GM18508 (cell line): ENCODE measurements around the gene NT5C2.
"Not testable (repeated sequence)": the region's sequence is repeated elsewhere in the genome, so short reads cannot be mapped to it uniquely, and the experiment has no call there.

Source experiments
- ATAC-seq: cut with Tn5 transposase; IDR thresholded peaks from one replicate; pipeline ENCODE4 v1.9.1; 2021; ENCODE audit warnings: moderate number of reproducible peaks; ENCODE audit not compliant: insufficient read depth, unreplicated experiment

Gene NT5C2

GRCh38 chr10:103067099-103067477 lies 126.0 kb downstream of the NT5C2 start:
- ATAC-seq: not testable (repeated sequence)

DNA sequence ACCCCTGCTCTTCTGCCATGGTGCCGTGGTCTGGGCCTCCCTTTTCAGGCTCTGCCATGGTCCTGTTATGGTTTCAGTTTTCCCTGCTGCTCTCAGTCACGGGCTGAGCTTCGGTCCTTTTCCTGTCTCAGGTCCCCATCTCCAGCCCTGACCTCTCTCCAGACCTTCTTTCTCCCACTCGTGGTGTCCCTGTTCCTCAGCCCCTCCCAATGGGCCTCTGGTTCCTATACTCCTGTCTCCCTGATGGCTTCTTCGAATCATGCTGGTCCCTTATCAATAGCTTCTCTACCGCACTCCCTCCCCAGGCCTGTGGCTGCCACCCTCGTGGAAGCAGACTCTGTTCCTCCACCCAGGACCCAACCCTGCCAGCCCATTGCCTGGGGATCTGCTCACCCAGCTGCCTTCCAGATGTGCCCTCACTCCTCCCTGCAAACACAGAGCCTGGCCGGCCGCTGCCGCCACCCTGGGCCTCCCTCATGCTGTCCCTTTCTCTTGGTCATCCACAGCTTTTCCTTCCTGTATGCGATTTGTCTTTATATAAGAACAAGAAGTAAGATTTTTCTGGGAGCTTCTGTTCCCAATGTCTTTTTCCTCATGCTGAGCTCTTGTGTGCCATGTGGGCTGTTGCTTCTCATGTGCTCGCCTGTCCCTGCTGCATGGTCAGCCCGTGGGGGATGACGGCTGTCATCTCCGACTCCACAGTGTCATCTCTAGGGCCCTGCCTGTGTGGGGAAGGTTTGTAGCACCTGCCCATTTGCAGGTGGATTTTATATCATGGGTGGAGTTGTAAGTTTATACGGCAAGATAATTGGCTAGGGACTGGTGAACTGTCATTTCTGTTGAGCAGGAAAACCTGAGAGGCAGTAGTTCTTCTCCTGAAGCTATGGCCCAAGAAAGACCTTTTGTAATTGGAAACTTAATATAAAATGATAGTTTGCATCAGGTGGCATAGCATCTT lies 126.7 kb downstream of the NT5C2 start:
- ATAC-seq: no peak

GRCh38 chr10:103064956-103065355 lies 128.1 kb downstream of the NT5C2 start:
- no peak for ATAC-seq

DNA sequence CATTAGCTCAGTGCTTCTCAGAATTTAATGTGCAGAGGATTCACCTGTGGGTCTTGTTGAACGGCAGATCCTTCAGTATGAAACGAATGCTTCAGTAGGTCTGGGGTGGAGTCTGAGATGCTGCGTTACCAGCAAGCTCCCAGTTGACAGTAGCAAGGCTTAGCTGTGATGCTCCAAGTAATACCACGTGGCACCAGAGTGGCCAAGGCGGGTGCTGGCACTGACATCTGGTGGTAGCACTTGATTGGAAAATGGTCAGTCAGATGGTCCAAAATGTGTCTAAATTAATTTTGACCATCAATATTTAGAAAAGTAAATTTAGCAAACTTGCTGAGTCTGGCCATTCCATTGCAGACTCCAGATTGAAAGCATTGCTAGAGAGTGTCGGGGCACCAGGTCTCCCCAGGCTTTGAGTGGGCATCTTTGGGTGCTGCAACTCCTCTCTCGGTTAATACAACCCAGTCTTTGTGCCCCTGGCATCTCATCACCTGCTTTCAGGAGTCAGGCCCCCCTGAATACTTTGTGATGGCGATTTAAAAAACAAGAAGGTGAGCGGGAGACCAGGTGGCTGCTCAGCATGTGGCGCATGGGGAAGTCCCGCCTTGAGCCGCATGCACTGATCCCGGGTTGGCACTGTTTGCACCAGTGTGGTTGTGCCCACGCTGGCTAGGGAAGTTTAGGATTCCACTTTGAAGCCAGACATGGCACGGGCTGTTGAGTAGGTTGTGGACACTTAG lies 130.1 kb downstream of the NT5C2 start:
- ATAC-seq: no peak

DNA sequence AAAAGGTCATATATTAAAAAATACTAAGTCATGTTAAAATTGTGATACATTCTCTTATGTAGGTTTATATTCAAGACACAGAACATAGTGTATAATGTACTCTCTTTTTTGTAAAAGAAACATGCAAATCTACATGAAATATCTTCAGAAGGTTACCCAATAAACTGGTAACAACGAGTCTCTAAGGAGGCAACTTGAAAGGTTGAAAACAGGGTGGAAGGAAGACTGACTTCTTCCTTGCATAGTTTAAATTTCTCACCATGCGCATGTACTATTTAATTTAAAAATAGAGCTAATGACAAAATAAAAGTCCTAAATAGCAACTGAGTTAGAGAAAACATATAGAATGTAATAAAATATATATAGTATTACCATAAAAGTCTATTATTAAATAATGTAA lies 132.5 kb downstream of the NT5C2 start:
- no peak for ATAC-seq

DNA sequence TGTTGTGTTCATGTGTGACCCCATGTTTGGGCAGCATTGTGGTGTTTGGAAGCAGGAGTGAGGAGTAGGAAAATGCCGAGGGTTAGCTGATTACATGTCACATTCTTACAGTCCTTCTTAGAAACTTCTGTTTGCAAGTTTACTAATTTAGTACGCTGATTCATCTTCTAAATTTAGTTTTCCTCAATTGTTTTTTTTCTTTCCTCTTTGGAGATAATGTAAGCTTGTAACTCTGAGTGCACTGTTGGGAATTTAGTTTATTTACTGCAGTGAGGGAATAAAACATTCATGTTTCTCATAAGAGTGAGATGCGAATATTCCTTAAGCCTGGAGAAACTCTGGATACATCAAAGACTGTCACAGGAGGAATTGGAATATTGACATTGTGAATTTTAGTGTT lies 135.0 kb downstream of the NT5C2 start:
- ATAC-seq: no peak

- ATAC-seq: no peak
Measured at GRCh38 chr10:103055105-103055504, 138.0 kb downstream of the NT5C2 start.

DNA sequence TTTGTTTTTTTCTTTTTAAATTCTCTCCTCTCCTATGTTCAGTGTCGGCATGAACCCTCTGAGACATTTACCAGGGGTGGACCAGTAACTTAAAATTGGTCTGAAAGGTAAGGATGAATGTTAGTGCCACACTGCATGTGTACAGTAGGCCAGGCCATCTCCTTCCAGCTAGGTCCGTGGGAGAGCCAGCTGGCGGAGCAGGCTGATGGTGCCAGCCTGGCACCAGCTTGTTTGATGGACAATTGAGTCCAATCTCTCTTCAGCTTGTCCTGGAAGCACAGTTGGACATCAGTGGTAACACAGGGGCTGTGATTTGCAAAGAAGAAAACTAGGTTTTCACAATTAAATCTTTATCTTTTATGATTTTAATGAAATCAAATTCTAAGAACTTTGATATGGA lies 138.5 kb downstream of the NT5C2 start:
- ATAC-seq: no peak

DNA sequence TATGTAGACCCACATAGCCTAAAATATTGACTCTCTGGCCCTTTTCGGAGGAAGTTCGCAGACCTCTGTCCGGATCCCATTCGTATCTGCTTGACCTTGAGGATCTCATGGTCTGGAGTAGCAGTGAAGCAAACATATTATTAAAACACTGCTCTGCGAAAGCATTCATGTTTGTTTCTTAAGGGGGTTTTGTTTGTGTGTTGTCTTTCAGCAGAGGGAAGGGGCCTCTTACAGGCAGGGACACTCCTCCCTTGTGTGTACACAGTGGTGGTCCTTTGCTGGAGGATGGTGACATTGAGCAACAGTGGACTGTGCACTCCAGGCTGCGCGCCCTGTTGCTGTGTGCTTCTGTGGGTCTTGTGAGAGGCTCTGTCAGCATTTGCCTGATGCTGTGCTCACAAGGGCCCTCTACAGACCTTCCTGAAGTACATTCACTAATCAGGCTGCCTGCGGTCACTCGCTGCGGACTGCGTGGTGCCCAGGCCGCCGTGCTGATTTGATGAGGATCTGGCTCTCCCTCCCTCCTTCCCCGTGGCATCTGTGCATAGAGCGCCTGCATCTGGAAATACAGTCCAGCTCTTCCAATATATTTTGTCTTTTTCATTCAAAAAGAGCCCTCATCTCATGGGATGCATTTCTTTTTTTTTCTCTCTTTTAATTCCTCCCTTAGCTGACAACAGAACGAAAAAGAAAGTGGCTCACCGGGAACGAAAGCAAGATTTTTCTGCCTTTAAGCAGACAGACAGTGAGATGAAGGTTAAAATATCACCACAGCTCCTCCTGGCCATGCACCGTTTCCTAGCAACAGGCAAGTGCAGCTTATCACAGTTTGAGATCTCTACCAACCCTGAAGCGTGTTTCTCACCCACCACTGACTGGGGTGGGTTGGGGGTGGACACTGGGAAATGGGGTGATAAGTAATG lies 139.2 kb downstream of the NT5C2 start:
- no peak for ATAC-seq

GRCh38 chr10:103049237-103049636 lies 143.8 kb downstream of the NT5C2 start:
- ATAC-seq: no peak

DNA sequence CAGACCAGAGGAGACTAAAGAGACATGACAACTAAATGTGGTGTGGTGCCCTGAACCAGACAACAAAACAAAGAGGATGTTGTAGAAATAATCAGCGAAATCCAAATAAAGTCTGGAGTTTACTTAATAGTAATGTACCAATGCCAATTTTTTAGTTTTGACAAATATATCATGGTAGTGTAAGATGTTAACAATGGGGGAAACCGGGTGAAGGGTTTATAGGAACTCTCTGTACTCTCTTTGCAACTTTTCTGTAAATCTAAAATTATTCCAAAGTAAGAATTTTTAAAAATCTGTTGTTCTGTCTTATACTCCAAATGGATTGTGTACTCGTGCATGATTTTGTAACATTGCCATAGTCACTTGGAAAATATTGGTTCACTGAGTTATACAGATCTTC lies 145.7 kb downstream of the NT5C2 start:
- no peak for ATAC-seq

- ATAC-seq: no peak
Measured at GRCh38 chr10:103045961-103046360, 147.1 kb downstream of the NT5C2 start.

- ATAC-seq: no peak
Measured at GRCh38 chr10:103044942-103045489, 148.1 kb downstream of the NT5C2 start.

DNA sequence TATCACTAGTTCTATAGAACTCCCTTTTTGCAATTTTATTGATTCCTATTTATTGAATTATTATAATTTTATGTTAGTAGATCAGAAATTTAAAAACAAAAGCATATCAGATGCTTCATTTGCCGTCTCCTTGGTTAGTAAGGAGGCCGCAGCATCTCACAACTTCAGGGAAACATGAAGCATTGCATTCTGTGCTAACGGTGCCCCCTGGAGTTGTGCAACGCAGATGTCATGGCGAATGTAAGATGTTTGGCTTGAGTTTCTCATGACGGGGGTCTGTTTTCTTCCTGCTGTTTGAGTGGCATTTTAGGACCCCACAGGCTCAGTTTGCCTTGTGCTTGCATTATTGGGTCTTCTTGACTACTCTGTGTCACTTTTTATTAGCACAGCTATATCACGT lies 150.2 kb downstream of the NT5C2 start:
- ATAC-seq: no peak

DNA sequence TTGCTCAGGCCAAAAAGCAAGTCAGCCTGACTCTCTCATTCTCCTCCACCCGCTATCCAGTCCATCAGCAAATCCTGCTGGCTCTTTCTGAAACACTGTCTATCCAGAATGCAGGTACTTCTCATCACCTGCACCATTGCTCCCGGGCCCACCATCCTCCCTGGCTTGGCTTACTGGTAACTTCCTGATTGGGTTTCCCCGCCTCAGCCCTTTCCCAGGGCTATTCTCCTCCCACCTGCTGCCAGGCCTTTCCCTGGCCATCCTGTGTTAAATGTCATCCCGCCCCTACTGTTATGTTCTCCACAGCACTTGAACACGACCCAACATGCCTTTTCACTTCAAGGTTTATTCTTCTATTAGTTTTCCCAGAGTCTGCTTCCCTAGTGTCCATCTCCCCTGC lies 150.9 kb downstream of the NT5C2 start:
- no peak for ATAC-seq

DNA sequence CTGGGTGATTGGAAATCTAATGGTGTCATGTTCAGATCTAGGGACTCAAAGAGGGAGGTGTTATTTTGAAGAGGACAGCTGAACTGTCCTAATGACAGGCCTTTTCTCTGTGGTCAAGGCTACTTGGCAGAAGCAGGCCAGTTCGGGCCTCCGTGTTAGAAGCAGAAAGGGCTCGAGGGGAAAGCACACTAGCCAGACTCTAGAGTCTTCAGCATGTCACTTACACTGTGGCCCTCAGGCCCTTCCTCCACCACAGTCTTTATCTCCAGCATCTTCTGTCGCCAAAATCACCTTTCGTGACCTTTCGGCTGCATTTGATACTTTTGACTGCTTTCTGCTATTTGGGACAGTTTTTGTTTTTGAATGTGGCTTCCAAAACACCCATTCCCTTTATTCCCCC lies 151.7 kb downstream of the NT5C2 start:
- no peak for ATAC-seq

GRCh38 chr10:103040418-103040817 lies 152.7 kb downstream of the NT5C2 start:
- no peak for ATAC-seq

DNA sequence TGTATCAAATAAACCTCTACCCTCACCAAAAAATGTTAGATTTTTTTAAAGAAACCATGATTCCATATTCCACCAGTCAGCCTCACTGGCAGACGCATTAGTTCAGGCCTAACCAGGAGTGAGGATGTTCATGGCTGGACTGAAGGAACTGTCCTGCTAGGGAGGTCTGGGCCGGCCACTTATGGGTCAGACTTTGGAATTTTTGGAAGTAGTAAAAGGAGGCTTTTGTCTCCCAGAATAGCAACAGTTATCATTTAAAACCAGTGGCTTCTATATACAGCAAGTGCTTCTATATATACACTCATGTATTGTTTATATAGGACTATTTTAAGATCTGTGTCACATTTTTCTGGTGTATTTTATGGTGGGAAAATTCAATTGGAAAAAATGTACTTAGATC lies 154.5 kb downstream of the NT5C2 start:
- ATAC-seq: no peak
